AG09309 (cell line): ENCODE measurements around the gene RASA3.
"Not testable (repeated sequence)": the region's sequence is repeated elsewhere in the genome, so short reads cannot be mapped to it uniquely, and the experiment has no call there.

Experiments used
- DNase-seq: peaks from one replicate; pipeline ENCODE4 v3.0.0-alpha.2; 2010; ENCODE audit warnings: low read depth
- H3K4me3 ChIP-seq: 2 replicates; pipeline ENCODE4 v1.5.1; 2011; ENCODE audit warnings: mild to moderate bottlenecking, low read depth, low read length, moderate library complexity; ENCODE audit not compliant: control insufficient read depth
- CTCF ChIP-seq: IDR thresholded peaks from 2 replicates; pipeline ENCODE4 v1.5.1; 2011; ENCODE audit warnings: mild to moderate bottlenecking, low read depth, low read length, inconsistent platforms; ENCODE audit not compliant: insufficient read depth, control insufficient read depth; ENCODE audit errors: missing control alignments

Gene RASA3

GRCh38 chr13:114132419-114133121, at the start of gene RASA3:
Gene RASA3, minus strand, starts transcription at chr13:114132623. Its CDS starts 134 bp downstream, at chr13:114132489.
- peak within 1 kb of the TSS; percentile 99 for H3K4me3 ChIP-seq
- TF ChIP-seq CTCF: no peak
- DNase-seq: no peak

GRCh38 chr13:114179087-114179658, 46.8 kb upstream of the RASA3 start, which contains the start of gene CFAP97D2:
Gene CFAP97D2, plus strand, starts transcription at chr13:114179257. Its CDS starts 74 bp downstream, at chr13:114179331.
- TF ChIP-seq CTCF: no peak
- no peak for DNase-seq
- no peak within 1 kb of the TSS for H3K4me3 ChIP-seq

GRCh38 chr13:114177245-114178010, 45.0 kb upstream of the RASA3 start:
- H3K4me3 ChIP-seq: no peak overlapping the region
- DNase-seq: no peak
- TF ChIP-seq CTCF: no peak

- DNase-seq, H3K4me3 ChIP-seq: not testable (repeated sequence)
These were observed 44.0 kb upstream of the RASA3 start for GRCh38 chr13:114176359-114176902.

- DNase-seq: no peak
- no peak overlapping the region for H3K4me3 ChIP-seq
- TF ChIP-seq CTCF: no peak
These were observed 42.1 kb upstream of the RASA3 start for GRCh38 chr13:114174529-114174961.

- H3K4me3 ChIP-seq: no peak overlapping the region
- no peak for TF ChIP-seq CTCF
These were observed 41.3 kb upstream of the RASA3 start for GRCh38 chr13:114173745-114174144.

GRCh38 chr13:114173272-114173671, 40.8 kb upstream of the RASA3 start:
- H3K4me3 ChIP-seq: no peak overlapping the region
- DNase-seq: no peak
- TF ChIP-seq CTCF: no peak

More at GRCh38 chr13:114173745-114174144, 41.3 kb upstream of the RASA3 start:
- DNase-seq: no peak
